Measurements from ENCODE around the gene ADGRE3.

DNA sequence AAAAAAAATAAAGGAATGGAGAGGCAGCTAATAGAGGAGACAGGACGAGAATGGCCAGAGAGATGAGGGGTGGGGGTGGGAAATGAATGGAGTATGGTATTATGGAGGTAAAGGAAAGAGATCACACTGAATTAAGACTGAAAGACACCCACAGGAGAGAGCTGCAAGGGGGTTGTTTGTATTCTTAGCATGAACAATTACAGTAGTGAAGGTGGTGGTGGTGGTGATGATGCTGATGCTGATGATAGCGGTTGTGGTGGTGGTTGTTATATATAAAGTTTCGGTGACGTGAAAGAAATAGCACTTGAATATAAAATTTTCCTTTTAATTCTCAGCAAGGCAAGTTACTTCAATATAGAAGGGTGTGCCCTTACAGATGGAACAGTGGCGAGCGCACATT lies 2.8 kb upstream of the ADGRE3 start:
- TF ChIP-seq, protein P1, sequence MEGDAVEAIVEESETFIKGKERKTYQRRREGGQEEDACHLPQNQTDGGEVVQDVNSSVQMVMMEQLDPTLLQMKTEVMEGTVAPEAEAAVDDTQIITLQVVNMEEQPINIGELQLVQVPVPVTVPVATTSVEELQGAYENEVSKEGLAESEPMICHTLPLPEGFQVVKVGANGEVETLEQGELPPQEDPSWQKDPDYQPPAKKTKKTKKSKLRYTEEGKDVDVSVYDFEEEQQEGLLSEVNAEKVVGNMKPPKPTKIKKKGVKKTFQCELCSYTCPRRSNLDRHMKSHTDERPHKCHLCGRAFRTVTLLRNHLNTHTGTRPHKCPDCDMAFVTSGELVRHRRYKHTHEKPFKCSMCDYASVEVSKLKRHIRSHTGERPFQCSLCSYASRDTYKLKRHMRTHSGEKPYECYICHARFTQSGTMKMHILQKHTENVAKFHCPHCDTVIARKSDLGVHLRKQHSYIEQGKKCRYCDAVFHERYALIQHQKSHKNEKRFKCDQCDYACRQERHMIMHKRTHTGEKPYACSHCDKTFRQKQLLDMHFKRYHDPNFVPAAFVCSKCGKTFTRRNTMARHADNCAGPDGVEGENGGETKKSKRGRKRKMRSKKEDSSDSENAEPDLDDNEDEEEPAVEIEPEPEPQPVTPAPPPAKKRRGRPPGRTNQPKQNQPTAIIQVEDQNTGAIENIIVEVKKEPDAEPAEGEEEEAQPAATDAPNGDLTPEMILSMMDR (conservative IDR thresholded peaks at IDR 0.05; ENCODE audit: low read depth, low read length): no peak
- no peak for TF ChIP-seq EZH2 (IDR thresholded peaks at IDR 0.05; ENCODE audit: borderline replicate concordance, low read depth, low read length, poor library complexity, severe bottlenecking)
